Activated CD8-positive, alpha-beta memory T cell treated with anti-CD3 and anti-CD28 coated beads, Interleukin-2, amount 50 U/mL, for 48 hours (primary cell): ENCODE data around the gene UFL1.

Experiments used
- DNase-seq: peaks from one replicate; pipeline ENCODE4 v3.0.0-alpha.2; 2020

The UFL1 gene

DNA sequence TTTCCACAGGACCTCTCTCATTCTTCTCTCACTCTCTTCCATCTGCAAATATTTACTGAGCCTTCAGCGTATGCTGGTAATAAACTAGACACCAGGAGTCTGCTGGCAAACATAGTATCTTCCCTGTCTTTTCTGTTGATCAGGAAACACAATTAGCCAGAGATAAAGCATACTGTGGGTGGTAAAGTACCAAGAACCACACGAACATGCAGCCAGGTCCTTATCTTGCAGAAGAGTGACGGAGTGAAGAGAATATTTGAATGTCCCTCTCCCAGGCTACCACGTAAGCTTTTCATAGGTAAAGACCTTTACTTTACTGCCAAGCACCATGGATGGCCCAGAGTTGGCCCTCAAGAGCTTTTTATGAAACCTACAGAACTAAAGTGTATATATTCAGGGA lies 54.6 kb downstream of the UFL1 start:
- no peak for DNase-seq

DNA sequence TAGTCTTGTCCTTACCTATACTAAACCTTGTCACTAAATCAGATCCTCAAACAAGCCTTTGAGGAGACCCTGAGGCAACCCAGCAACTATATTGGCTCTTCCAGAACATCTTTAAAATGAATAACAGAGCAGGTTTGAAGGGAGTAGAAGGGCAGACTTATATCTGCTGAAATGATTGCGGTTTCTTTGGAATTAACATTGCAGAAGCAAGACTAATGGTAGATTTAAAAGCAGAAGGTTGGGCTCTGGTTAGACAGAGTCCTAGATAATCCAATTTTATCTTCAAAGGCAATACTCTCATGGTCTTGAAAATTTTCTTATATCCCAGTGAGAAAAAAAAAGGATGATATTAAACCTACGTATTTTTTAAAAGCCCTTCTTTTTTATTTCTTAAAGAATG lies 60.4 kb downstream of the UFL1 start:
- DNase-seq = no peak

DNA sequence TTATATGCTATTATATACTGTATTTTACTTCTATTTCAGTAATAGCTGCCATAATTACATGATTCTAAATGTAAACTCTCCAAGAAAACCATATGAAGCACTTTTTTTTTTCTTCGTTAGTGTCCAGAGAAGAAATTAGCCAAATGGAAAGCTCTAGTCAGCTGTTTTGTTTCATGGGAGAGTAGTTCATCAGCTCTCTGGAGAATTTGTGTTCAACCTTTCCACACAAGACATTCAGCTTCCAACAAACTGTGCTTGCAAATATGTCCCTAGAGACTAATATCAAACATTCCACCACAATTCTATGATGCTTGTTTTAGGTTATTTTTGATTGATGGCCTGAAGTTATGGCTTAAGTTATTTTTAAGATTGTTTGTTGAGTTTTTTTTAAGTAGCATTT lies 60.8 kb downstream of the UFL1 start:
- DNase-seq = no peak

DNA sequence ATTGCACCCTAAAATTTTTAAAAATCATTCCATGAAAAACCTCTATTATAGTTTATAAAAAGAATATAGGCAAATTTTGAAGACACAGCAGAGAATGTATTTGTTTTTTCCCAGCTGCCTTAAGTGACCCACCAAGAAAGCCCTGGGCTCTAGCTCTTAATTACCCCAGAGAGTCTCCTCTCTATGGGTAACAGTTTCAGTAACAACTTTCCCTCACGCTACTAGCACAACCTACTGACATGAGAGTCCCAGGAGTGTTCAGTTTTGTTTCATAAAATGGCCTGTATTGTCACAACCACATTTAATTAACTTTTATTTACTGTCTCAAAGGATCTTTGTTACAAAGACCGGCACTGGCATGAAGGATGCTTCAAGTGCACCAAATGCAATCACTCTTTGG lies 82.8 kb downstream of the UFL1 start:
- DNase-seq = no peak
